Measurements from ENCODE around the gene RAPGEF1. TPM values are rescaled to one million over a fixed set of nuclear protein-coding genes. Genes with fewer than 3 reads are reported as not detected.
A peak's percentile ranks its signal among the peaks of the same experiment; 100 is the strongest.

The RAPGEF1 gene
- total RNA-seq, 1 donor = 33.7 TPM

- DNase-seq (ENCODE audit: low read depth) = no peak
- no peak overlapping the region for H3K4me3 ChIP-seq (ENCODE audit: low read depth, low read length)
- TF ChIP-seq CTCF (IDR thresholded peaks at IDR 0.05; ENCODE audit: insufficient read depth, low read length) = no peak
These were observed 121.1 kb downstream of the RAPGEF1 start for GRCh38 chr9:131618785-131619184.

GRCh38 chr9:131618071-131618479 is 121.8 kb downstream of the RAPGEF1 start:
- no peak for TF ChIP-seq CTCF (IDR thresholded peaks at IDR 0.05; ENCODE audit: insufficient read depth, low read length)
- DNase-seq (ENCODE audit: low read depth) = peak; percentile 25
- no peak overlapping the region for H3K4me3 ChIP-seq (ENCODE audit: low read depth, low read length)

GRCh38 chr9:131617611-131618010 is 122.3 kb downstream of the RAPGEF1 start:
- TF ChIP-seq CTCF (IDR thresholded peaks at IDR 0.05; ENCODE audit: insufficient read depth, low read length) = no peak
- no peak overlapping the region for H3K4me3 ChIP-seq (ENCODE audit: low read depth, low read length)
- no peak for DNase-seq (ENCODE audit: low read depth)

- TF ChIP-seq CTCF (IDR thresholded peaks at IDR 0.05; ENCODE audit: insufficient read depth, low read length) = no peak
- peak; percentile 15 for DNase-seq (ENCODE audit: low read depth)
- no peak overlapping the region for H3K4me3 ChIP-seq (ENCODE audit: low read depth, low read length)
These were observed 122.8 kb downstream of the RAPGEF1 start for GRCh38 chr9:131616983-131617604.

- no peak overlapping the region for H3K4me3 ChIP-seq (ENCODE audit: low read depth, low read length)
- no peak for DNase-seq (ENCODE audit: low read depth)
- no peak for TF ChIP-seq CTCF (IDR thresholded peaks at IDR 0.05; ENCODE audit: insufficient read depth, low read length)
These were observed 125.4 kb downstream of the RAPGEF1 start for GRCh38 chr9:131614340-131614915.

- H3K4me3 ChIP-seq (ENCODE audit: low read depth, low read length) = no peak overlapping the region
- no peak for DNase-seq (ENCODE audit: low read depth)
- TF ChIP-seq CTCF (IDR thresholded peaks at IDR 0.05; ENCODE audit: insufficient read depth, low read length) = no peak
These were observed 126.0 kb downstream of the RAPGEF1 start for GRCh38 chr9:131613921-131614320.

- DNase-seq (ENCODE audit: low read depth) = no peak
- no peak for TF ChIP-seq CTCF (IDR thresholded peaks at IDR 0.05; ENCODE audit: insufficient read depth, low read length)
- no peak overlapping the region for H3K4me3 ChIP-seq (ENCODE audit: low read depth, low read length)
These were observed 127.0 kb downstream of the RAPGEF1 start for GRCh38 chr9:131612851-131613250.
